ENCODE results near the gene AADAT. TPM values are rescaled to one million over a fixed set of nuclear protein-coding genes. Genes with fewer than 3 reads are reported as not detected.

AADAT gene
- total RNA-seq, 3 donors from 2014 or later = 5.6 to 6.2 (median 5.9) TPM

Other genes with a start within 250 kb of the AADAT start
- 10 to 100 TPM in 2 of 3 donors, 1 to 10 TPM in 1; 5.1 to 87.4 (median 19.3) TPM for gene MFAP3L, start 63.6 kb downstream of the AADAT start, total RNA-seq